ENCODE data around the gene GATA5. TPM values are rescaled to one million over a fixed set of nuclear protein-coding genes. Genes with fewer than 3 reads are reported as not detected.

Gene GATA5, protein sequence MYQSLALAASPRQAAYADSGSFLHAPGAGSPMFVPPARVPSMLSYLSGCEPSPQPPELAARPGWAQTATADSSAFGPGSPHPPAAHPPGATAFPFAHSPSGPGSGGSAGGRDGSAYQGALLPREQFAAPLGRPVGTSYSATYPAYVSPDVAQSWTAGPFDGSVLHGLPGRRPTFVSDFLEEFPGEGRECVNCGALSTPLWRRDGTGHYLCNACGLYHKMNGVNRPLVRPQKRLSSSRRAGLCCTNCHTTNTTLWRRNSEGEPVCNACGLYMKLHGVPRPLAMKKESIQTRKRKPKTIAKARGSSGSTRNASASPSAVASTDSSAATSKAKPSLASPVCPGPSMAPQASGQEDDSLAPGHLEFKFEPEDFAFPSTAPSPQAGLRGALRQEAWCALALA
- not detected in 2 replicates for total RNA-seq

DNA sequence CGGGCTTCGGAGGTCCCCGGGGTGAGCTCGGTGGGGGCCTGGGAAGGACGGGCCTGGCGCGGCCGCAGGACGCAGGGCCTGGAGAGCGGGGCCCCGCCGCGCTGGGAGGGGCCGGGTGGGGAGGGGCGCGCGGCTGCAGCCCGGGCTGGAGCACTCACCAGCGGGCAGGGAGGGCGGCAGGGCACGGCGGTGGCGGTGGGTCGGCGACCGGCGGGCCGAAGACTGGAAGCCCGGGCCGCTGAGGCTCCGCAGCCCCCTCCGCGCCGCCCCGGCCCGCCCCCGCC, at the start of gene GATA5:
GATA5 (minus strand) TSS at position 224 of the 284 bp plus-strand sequence. CDS start 474 bp downstream, outside the sequence.

DNA sequence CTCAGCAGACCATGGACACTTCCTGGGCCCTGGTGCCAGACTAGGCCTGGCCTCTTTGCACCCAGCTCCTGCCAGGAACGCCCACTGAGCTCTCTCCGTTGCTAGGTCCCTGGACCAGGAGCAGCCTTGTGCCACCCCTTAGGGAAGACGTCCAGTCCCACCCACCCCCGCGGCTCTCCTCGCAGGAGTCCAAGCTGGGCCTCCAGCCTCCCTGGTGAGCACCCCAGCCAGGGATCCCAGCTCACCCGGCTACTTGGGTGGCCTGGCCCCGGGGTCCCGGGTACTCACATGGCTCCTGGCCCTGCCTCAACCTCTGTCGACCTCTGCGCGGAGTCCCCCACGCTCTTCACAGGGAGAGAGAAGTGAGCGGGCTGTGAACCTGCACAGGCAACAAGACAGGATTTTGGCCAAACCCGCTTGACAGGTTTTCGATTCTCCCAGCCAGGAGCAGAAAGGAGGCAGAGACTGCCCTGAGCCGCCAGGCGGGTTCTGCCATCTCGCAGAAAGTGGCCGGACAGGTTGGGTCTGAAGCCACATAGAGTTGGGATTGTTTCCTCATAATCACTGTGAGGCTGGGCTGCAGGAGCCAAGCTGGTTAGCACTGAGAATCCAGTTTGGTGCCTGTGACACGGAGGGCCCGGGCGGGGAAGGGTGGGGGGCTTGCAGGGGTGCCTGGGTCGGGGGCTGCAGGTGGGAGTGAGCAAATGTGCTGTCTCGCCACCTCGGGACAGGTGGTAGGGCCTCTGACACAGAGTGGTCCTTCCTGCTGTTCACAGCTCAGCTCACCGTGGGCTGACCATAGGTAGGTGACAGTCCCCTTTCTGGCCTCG, 48.4 kb downstream of the GATA5 start, which contains the start of gene RBBP8NL:
RBBP8NL (minus strand) TSS at position 368 of the 830 bp plus-strand sequence. CDS start 7,892 bp downstream, outside the sequence.

Other genes starting within 250 kb of the GATA5 start
- gene OSBPL2, start 237.5 kb downstream of the GATA5 start, total RNA-seq: 11.4 and 15.8 TPM in 2 replicates
- gene ADRM1, start 173.0 kb downstream of the GATA5 start, total RNA-seq: 161 and 254 TPM in 2 replicates
- gene LAMA5, start 108.7 kb downstream of the GATA5 start, total RNA-seq: 226 and 838 TPM in 2 replicates
- gene RPS21, start 88.9 kb downstream of the GATA5 start, total RNA-seq: 1,188 and 1,768 TPM in 2 replicates
- 2.3 and 5.2 TPM in 2 replicates for gene CABLES2, start 68.7 kb downstream of the GATA5 start, total RNA-seq
- gene RBBP8NL, start 48.5 kb downstream of the GATA5 start, total RNA-seq: not detected in 2 replicates
- gene SLCO4A1, start 166.5 kb upstream of the GATA5 start, total RNA-seq: 2.2 and 10.6 TPM in 2 replicates
- gene NTSR1, start 232.8 kb upstream of the GATA5 start, total RNA-seq: not detected in 2 replicates

Measured in mesangial cell (primary cell).